ENCODE measurements around the gene XKR3. TPM values are rescaled to one million over a fixed set of nuclear protein-coding genes. Genes with fewer than 3 reads are reported as not detected.

XKR3 gene
- total RNA-seq, 1 experiment from 2014 or later: not detected

DNA sequence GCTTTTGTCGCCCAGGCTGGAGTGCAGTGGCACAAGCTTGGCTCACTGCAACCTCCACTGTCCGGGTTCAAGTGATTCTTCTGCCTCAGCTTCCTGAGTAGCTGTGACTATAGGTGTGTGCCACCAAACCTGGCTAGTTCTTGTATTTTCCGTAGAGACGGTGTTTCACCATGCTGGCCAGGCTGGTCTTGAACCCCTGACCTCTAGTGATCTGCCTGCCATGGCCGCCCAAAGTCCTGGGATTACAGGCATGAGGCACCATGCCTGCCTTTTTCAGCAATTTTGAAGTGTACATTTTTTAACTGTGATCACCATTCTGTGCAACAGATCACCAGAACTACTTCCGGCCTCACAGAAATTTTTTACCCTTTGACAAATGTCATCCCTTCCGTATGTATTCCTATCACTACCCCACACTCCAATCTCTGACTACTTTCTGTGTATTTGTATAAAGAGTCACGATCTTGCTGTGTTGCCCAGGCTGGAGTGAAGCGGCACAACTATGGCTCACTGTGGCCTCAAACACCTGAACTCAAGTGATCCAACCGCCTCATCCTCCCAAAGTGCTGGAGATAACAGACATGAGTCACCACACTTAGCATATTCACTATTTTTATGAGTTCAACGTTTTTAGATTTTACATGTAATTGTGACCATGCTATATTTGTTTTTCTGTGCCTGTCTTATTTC, 44.0 kb downstream of the XKR3 start:
- H3K9me2 ChIP-seq (ENCODE audit: insufficient read depth): no peaks in the 10 kb centered on the region
- CTCF ChIA-PET: no interaction called here
- no peak for DNase-seq
- no TSS peak for BruUV-seq (replicated peaks)
- TF ChIP-seq, protein P1, sequence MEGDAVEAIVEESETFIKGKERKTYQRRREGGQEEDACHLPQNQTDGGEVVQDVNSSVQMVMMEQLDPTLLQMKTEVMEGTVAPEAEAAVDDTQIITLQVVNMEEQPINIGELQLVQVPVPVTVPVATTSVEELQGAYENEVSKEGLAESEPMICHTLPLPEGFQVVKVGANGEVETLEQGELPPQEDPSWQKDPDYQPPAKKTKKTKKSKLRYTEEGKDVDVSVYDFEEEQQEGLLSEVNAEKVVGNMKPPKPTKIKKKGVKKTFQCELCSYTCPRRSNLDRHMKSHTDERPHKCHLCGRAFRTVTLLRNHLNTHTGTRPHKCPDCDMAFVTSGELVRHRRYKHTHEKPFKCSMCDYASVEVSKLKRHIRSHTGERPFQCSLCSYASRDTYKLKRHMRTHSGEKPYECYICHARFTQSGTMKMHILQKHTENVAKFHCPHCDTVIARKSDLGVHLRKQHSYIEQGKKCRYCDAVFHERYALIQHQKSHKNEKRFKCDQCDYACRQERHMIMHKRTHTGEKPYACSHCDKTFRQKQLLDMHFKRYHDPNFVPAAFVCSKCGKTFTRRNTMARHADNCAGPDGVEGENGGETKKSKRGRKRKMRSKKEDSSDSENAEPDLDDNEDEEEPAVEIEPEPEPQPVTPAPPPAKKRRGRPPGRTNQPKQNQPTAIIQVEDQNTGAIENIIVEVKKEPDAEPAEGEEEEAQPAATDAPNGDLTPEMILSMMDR (conservative IDR thresholded peaks at IDR 0.05): no peak
- no peak for TF ChIP-seq EZH2 (IDR thresholded peaks at IDR 0.05; ENCODE audit: low read depth)
- POLR2A ChIA-PET (ENCODE audit: unreplicated experiment): no interaction called here
- H3K4me2 ChIP-seq: no peak overlapping the region
- H4K20me1 ChIP-seq (ENCODE audit: insufficient read depth): no peaks in the 10 kb centered on the region
- H3K36me3 ChIP-seq (ENCODE audit: low read depth): no peaks in the 10 kb centered on the region
- no peak overlapping the region for H3K4me3 ChIP-seq
- H2AFZ ChIP-seq: no peak overlapping the region
- no peaks in the 10 kb centered on the region for H3K79me2 ChIP-seq (ENCODE audit: low read depth)
- no peaks in the 10 kb centered on the region for H3K27me3 ChIP-seq (ENCODE audit: insufficient read depth, low read depth)
- H3K4me1 ChIP-seq (replicated peaks; ENCODE audit: insufficient read depth): no peaks in the 10 kb centered on the region
- no peaks in the 10 kb centered on the region for H3K9me3 ChIP-seq (ENCODE audit: insufficient read depth, low read depth)
- H3F3A ChIP-seq (ENCODE audit: insufficient read depth, low read depth): no peaks in the 10 kb centered on the region
- intact Hi-C loops (cut with micrococcal nuclease; ENCODE audit: unreplicated experiment): no loop called here
- H3K27ac ChIP-seq: no peak overlapping the region

DNA sequence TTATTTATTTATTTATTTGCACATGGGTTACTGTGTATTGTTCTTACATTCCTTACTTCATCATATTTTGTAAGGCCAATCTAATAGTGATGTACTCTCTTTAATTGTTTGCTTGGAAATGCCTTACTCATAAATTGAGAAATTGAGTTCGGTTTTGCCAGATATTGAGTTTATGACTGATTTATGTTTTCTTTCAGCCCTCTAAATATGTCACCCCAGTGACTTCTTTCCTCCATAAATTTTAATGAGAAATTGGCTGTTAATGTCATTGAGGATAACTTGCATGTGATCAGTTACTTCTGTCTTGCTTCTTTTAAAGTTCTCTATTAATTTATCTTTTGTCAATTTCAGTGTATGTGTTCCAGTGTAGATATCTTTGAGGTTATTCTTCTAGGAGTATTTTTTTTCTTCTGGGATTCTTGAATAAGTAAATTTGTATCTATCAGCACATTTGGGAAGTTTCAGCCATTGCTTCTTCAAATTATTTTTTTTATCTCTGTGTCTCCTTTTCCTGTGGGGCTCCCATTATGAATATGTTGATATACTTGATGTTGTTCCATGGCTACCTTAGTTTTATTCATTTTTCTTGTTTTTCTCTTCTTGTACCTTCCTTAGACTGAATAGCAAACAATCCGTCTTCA, 47.8 kb downstream of the XKR3 start:
- H3K9me3 ChIP-seq (ENCODE audit: insufficient read depth, low read depth): no peaks in the 10 kb centered on the region
- H4K20me1 ChIP-seq (ENCODE audit: insufficient read depth): no peaks in the 10 kb centered on the region
- no peaks in the 10 kb centered on the region for H3K9me2 ChIP-seq (ENCODE audit: insufficient read depth)
- CTCF ChIA-PET: no interaction called here
- H3K4me1 ChIP-seq (replicated peaks; ENCODE audit: insufficient read depth): no peaks in the 10 kb centered on the region
- no peak overlapping the region for H3K4me2 ChIP-seq
- POLR2A ChIA-PET (ENCODE audit: unreplicated experiment): no interaction called here
- no peaks in the 10 kb centered on the region for H3K79me2 ChIP-seq (ENCODE audit: low read depth)
- no peak overlapping the region for H3K4me3 ChIP-seq
- DNase-seq: no peak
- BruUV-seq (replicated peaks): no TSS peak
- intact Hi-C loops (cut with micrococcal nuclease; ENCODE audit: unreplicated experiment): no loop called here
- no peaks in the 10 kb centered on the region for H3K27me3 ChIP-seq (ENCODE audit: insufficient read depth, low read depth)
- H3K27ac ChIP-seq: no peak overlapping the region
- TF ChIP-seq, protein P1 (conservative IDR thresholded peaks at IDR 0.05): no peak
- no peak overlapping the region for H2AFZ ChIP-seq
- H3F3A ChIP-seq (ENCODE audit: insufficient read depth, low read depth): no peaks in the 10 kb centered on the region
- no peaks in the 10 kb centered on the region for H3K36me3 ChIP-seq (ENCODE audit: low read depth)

DNA sequence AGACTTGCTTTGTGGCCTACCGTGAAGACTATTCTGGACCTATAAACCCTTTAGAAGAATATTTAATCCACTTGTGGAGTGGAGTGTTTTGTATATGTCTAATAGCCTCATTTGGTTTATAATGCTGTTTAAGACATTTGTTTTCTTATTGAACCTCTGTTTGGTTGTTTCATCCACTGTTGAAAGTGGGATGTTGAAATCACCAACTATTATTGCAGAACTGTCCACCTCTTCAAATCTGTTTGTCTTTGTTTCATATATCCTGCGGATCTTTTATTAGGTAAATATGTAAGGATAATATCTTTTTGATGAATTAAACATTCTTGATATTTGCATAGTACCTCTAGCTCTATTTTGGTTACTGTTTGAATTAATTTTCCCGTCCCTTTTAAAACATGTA, 49.1 kb downstream of the XKR3 start:
- CTCF ChIA-PET: no interaction called here
- POLR2A ChIA-PET (ENCODE audit: unreplicated experiment): no interaction called here
- no peaks in the 10 kb centered on the region for H3K79me2 ChIP-seq (ENCODE audit: low read depth)

More for the DNA sequence above, 49.1 kb downstream of the XKR3 start:
- H3K9me2 ChIP-seq (ENCODE audit: insufficient read depth): no peaks in the 10 kb centered on the region
- no peaks in the 10 kb centered on the region for H3K36me3 ChIP-seq (ENCODE audit: low read depth)
- intact Hi-C loops (cut with micrococcal nuclease; ENCODE audit: unreplicated experiment): no loop called here
- TF ChIP-seq EZH2 (IDR thresholded peaks at IDR 0.05; ENCODE audit: low read depth): no peak
- TF ChIP-seq, protein P1 (conservative IDR thresholded peaks at IDR 0.05): no peak
- H3K4me2 ChIP-seq: no peak overlapping the region
- DNase-seq: no peak
- no peaks in the 10 kb centered on the region for H3F3A ChIP-seq (ENCODE audit: insufficient read depth, low read depth)
- H3K4me1 ChIP-seq (replicated peaks; ENCODE audit: insufficient read depth): no peaks in the 10 kb centered on the region
- H3K27ac ChIP-seq: no peak overlapping the region
- no peaks in the 10 kb centered on the region for H3K9me3 ChIP-seq (ENCODE audit: insufficient read depth, low read depth)
- no peak overlapping the region for H3K4me3 ChIP-seq
- H3K27me3 ChIP-seq (ENCODE audit: insufficient read depth, low read depth): no peaks in the 10 kb centered on the region
- no peaks in the 10 kb centered on the region for H4K20me1 ChIP-seq (ENCODE audit: insufficient read depth)
- BruUV-seq (replicated peaks): no TSS peak
- H2AFZ ChIP-seq: no peak overlapping the region

Data from PC-9 (cell line).